Heart left ventricle (tissue), 16 donors: Measurements from ENCODE around the gene STEEP1. TPM values are rescaled to one million over a fixed set of nuclear protein-coding genes. Genes with fewer than 3 reads are reported as not detected.

ENCODE experiments used
- ATAC-seq, 4 donors: fragments of 200-7000 bp; cut with Tn5 transposase; one replicate each; pipeline ENCODE4 v1.9.1; 2020 to 2022; ENCODE audit warnings: moderate library complexity in 4 of 4, mild to moderate bottlenecking in 3 of 4, moderate number of reproducible peaks in 1 of 4
- DNase-seq, 5 donors: peaks; one replicate each; pipeline ENCODE4 v3.0.0-alpha.2; 2020
- H3K27ac ChIP-seq, 12 donors: fragments of 200-600 bp; sonication (generic) in 4 of 12; one replicate each; pipeline versions ENCODE4 v1.5.0 to v1.8.0; 2016 to 2022; ENCODE audit warnings: mild to moderate bottlenecking in 2 of 12
- H3K27me3 ChIP-seq, 9 donors: fragments of 200-600 bp; sonication (generic) in 2 of 9; one replicate each; pipeline versions ENCODE4 v1.5.1 to v1.8.0; 2016 to 2022; ENCODE audit warnings: mild to moderate bottlenecking in 3 of 9
- H3K36me3 ChIP-seq, 9 donors: fragments of 200-600 bp; sonication (generic) in 2 of 9; one replicate each; pipeline versions ENCODE4 v1.5.0 to v1.8.0; 2018 to 2022; ENCODE audit warnings: mild to moderate bottlenecking in 2 of 9
- H3K4me1 ChIP-seq, 12 donors: fragments of 200-600 bp; sonication (generic) in 4 of 12; one replicate each; pipeline versions ENCODE4 v1.5.0 to v1.8.0; 2016 to 2022; ENCODE audit warnings: mild to moderate bottlenecking in 3 of 12
- H3K4me3 ChIP-seq, 12 donors: fragments of 200-600 bp; sonication (generic) in 4 of 12; one replicate each; pipeline versions ENCODE4 v1.5.0 to v1.8.0; 2017 to 2022; ENCODE audit warnings: mild to moderate bottlenecking in 9 of 12, moderate library complexity in 4 of 12
- H3K9me3 ChIP-seq, 12 donors: fragments of 200-600 bp; sonication (generic) in 4 of 12; one replicate each; pipeline versions ENCODE4 v1.5.0 to v1.8.0; 2016 to 2022; ENCODE audit warnings: mild to moderate bottlenecking in 1 of 12
- POLR2A ChIP-seq, 2 donors: fragments of 450-650 bp; IDR thresholded peaks; one replicate each; pipeline ENCODE4 v1.6.1; 2017; ENCODE audit warnings: antibody characterized with exemption in 2 of 2, mild to moderate bottlenecking in 2 of 2, moderate library complexity in 2 of 2
- WGBS, 4 donors: extraction: QIAGEN DNeasy Blood & Tissue Kit in 2 of 4; methylation state at CpG; one replicate each; pipeline versions ENCODE4 v1.1.5 to v1.1.7; 2013 to 2018; 5-methylcytosine and 5-hydroxymethylcytosine counted together
- intact Hi-C, 10 donors: fragments of 100-400 bp; cut with DNase I; formaldehyde crosslinking; loops; one replicate each; pipeline versions ENCODE4 v1.11.1 to v1.14.2; 2022
- polyA plus RNA-seq, 2 donors: library from polyadenylated mRNA; stranded (reverse); fragments of 200-250 nt; gene quantifications; one replicate each; pipeline ENCODE4 v1.2.3, GENCODE V29; 2013
- total RNA-seq, 9 donors: library from RNA; depleted of rRNA in 2 of 9; stranded (reverse); fragments of >200 nt in 2 of 9; fragmentation: NEBNext Ultra II Directional in 3 of 9; extraction: Animal tissue kit (Norgen Biotek cat#: 25700) in 3 of 9; gene quantifications; one replicate each; pipeline versions ENCODE4 v1.1.0 to v1.2.4, GENCODE V29; 2016 to 2023
- TF ChIP-seq, protein P1 (sequence below), 12 donors: fragments of 200-600 bp; sonication (generic) in 4 of 12; IDR thresholded peaks; one replicate each; pipeline versions ENCODE4 v1.5.0 to v1.8.0; 2018 to 2022; ENCODE audit warnings: antibody characterized with exemption in 12 of 12, mild to moderate bottlenecking in 5 of 12
- donor health status: ischemic (EF 13 %, LVEDD 7.1; RV severe dilation, severe dysfunction).
- donor health status: healthy with polysubstance abuse.
- donor health status: DM: no; HTN: yes; CAD: no.
- donor health status: DM: no; HTN: no; CAD: no.
- donor health status: ischemic (EF 25% LVEDD 6.9; RV normal size, moderate dysfunction).
- donor health status: ischemic (EF 25% LVEDD 5.7; RV mildly dilated, moderate dysfunction).
- donor health status: healthy.
- donor health status: DM: yes; HTN: yes; CAD: no.
- donor health status: ischemic (EF 35%, LVEDD 5.7; RV mildly dilated, moderate dysfunction).
- donor health status: nonischemic (EF 11% LVEDD 7.7; RV severe dilation, severe dysfunction).
- donor health status: DM: yes; HTN: yes; CAD: no.
- donor health status: PGD.
- donor health status: ischemic (EF 29% LVEDD 5.4; RV normal size, mild dysfunction).
- donor health status: nonischemic (EF 23%, LVEDD 6.1; RV moderate dilation, normal function).

The STEEP1 gene
- total and polyA plus RNA-seq, 11 donors: 5.4 to 21.7 (median 16.7) TPM

DNA sequence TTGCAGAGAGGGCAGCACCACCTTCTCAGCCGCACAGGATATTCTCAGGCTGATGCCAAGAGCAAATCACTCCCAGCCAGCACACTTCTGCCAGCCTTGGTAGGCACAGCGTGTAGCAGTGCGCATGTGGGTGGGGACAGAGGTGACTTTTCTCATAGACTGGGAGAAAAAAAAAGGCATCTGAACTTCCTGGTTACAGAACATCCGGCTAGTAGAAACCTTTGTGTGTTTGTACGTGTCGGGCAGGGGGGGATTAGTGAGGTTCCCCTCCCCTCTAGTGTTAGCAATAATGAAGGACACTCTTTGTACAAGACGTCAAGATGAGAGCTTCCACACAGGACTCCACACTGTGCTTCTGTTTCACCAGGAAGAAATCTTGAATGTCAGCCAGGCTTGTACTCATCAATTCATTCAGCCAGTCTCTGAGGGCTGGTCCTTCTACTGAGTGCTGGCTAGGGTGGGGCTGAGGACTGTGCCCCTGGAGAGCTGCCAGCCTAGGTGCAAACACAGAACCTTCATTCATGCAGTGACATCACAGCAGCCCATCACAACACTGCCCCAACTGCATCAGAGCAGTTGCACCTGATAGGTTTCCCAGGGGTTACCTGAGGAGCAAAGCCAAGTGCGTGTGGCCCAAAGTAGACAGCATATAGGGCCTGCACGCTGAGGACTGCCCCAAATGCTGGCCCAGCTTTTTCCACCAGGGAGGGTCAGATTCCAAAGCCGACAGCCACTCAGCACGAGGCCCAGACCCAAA, 62.3 kb downstream of the STEEP1 start:
- WGBS, 4 donors: 48 to 64% (median 55%) methylated on average over 11 of the region's 11 CpGs
- DNase-seq (no peak), ATAC-seq (peak in 2 of 4 donors; percentile 31 to 42)
- Histone ChIP-seq H3K4me1 (peaks cover 0 to 8% (median 0%) of the 10 kb centered on the region in 12 donors), H3K9me3 (no peaks in the 10 kb centered on the region), H3K36me3 (no peaks in the 10 kb centered on the region), H3K4me3 (no peak overlapping the region), H3K27ac (no peak overlapping the region), H3K27me3 (no peaks in the 10 kb centered on the region)
- TF ChIP-seq, protein P1, sequence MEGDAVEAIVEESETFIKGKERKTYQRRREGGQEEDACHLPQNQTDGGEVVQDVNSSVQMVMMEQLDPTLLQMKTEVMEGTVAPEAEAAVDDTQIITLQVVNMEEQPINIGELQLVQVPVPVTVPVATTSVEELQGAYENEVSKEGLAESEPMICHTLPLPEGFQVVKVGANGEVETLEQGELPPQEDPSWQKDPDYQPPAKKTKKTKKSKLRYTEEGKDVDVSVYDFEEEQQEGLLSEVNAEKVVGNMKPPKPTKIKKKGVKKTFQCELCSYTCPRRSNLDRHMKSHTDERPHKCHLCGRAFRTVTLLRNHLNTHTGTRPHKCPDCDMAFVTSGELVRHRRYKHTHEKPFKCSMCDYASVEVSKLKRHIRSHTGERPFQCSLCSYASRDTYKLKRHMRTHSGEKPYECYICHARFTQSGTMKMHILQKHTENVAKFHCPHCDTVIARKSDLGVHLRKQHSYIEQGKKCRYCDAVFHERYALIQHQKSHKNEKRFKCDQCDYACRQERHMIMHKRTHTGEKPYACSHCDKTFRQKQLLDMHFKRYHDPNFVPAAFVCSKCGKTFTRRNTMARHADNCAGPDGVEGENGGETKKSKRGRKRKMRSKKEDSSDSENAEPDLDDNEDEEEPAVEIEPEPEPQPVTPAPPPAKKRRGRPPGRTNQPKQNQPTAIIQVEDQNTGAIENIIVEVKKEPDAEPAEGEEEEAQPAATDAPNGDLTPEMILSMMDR (IDR thresholded peaks at IDR 0.05): no peak
- TF ChIP-seq POLR2A (IDR thresholded peaks at IDR 0.05): no peak
- intact Hi-C loops: no loop called here

DNA sequence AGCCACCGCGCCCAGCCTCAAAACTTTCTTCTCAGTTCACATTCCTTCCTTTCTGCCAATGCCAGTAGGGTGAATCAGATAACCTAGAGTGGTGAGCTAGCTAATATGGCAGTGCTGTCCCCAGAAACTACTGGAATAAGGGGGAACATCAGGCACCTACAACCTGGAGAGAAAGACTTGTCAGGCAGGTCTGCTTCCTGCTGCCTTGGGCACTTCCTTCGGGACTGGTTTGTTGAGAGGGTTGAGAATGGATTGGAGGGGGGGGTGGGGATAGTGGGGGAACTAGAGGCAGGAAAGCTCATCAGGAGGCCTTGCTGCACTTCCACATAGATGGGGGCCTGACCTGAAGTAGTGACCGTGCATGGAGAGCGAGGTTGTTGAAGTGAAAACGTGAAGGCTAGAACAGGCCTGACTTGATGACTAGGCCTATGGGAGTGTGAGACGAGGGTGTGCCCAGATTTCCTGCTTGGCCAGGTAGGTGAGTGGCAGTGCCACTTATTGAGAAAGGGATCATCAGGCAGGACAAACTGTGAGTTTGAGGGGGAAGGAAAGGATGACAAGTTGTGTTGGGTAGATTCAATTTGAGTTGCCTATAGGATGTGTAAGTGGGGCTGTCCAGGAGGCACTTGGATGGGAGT, 63.6 kb downstream of the STEEP1 start:
- no peaks in the 10 kb centered on the region for H3K9me3 ChIP-seq
- TF ChIP-seq, protein P1 (IDR thresholded peaks at IDR 0.05): no peak
- TF ChIP-seq POLR2A (IDR thresholded peaks at IDR 0.05): no peak
- no peak overlapping the region for H3K27ac ChIP-seq
- intact Hi-C loops: no loop called here
- no peak for ATAC-seq
- H3K27me3 ChIP-seq: no peaks in the 10 kb centered on the region
- no peak overlapping the region for H3K4me3 ChIP-seq
- no peak for DNase-seq
- WGBS, 4 donors: 85 to 94% (median 91%) methylated on average over 7 of the region's 7 CpGs
- peaks cover 0 to 8% (median 0%) of the 10 kb centered on the region in 12 donors for H3K4me1 ChIP-seq
- H3K36me3 ChIP-seq: no peaks in the 10 kb centered on the region

DNA sequence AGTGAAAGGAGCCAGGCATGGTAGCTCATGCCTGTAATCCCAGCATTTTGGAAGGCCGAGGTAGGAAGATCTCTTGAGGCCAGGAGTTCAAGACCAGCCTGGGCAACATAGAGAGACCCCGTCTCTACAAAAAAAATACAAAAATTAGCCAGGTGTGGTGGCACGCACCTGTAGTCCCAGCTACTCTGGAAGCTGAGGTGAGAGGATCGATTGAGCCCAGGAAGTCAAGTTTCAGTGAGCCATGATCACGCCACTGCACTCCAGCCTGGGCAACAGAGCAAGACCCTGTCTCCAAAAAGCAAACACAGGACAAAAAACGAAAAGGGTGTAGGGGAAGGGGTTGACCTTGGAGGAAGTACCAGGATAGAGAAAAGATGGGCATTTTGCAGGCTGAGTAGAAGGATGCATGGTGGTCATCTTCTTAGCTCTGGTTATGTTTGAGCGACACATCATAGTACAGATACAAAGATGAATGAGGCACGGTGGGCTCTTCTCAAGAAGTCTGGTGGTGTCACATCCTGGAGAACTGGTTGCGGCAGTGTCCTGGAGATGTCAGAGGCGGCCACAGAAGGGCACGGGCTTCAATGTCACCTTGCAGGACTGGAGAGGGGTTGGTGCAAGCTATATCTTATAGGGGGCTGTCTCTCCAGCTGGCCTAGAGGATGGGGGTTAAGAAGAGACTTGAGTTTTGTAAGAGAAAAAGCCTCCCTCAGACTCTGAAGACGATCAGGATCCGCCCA, 65.0 kb downstream of the STEEP1 start:
- Histone ChIP-seq H3K27me3 (no peaks in the 10 kb centered on the region), H3K4me3 (no peak overlapping the region), H3K36me3 (no peaks in the 10 kb centered on the region), H3K27ac (no peak overlapping the region), H3K4me1 (peaks cover 0 to 8% (median 0%) of the 10 kb centered on the region in 12 donors), H3K9me3 (no peaks in the 10 kb centered on the region)
- intact Hi-C loops: no loop called here
- ATAC-seq (no peak), DNase-seq (no peak)
- no peak for TF ChIP-seq POLR2A (IDR thresholded peaks at IDR 0.05)
- TF ChIP-seq, protein P1 (IDR thresholded peaks at IDR 0.05): no peak
- 75 to 87% (median 80%) methylated on average over 13 of the region's 13 CpGs for WGBS, 4 donors

DNA sequence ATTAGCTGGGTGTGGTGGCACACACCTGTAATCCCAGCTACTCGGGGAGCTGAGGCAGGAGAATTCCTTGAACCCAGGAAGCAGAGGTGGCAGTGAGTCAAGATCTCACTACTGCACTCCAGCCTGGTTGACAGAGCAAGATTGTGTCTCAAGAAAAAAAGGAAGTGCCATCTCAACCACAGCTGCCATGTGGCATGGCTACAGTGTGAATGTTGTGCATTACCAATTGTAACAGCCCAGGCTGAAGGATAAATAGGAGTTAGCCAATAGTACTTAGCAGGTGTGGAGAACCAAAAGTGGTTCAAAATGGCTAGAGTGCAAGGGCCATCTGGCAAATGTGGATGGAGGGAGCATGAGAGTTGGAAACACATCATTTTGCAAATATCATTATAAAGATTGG, 68.0 kb downstream of the STEEP1 start:
- no peak for TF ChIP-seq POLR2A (IDR thresholded peaks at IDR 0.05)
- TF ChIP-seq, protein P1 (IDR thresholded peaks at IDR 0.05): no peak
- Histone ChIP-seq H3K27ac (no peak overlapping the region), H3K9me3 (no peaks in the 10 kb centered on the region), H3K27me3 (no peaks in the 10 kb centered on the region), H3K4me3 (no peak overlapping the region), H3K36me3 (no peaks in the 10 kb centered on the region), H3K4me1 (no peaks in the 10 kb centered on the region)
- WGBS, 4 donors: 50 to 85% (median 66%) methylated on average over 1 of the region's 1 CpG
- intact Hi-C loops: no loop called here
- ATAC-seq (no peak), DNase-seq (no peak)
